ENCODE data around the gene BIN2. TPM values are rescaled to one million over a fixed set of nuclear protein-coding genes. Genes with fewer than 3 reads are reported as not detected.

BIN2 gene
- total and polyA plus RNA-seq, 2 of the 4 experiments (the other 2 are of a cell fraction) = not detected

DNA sequence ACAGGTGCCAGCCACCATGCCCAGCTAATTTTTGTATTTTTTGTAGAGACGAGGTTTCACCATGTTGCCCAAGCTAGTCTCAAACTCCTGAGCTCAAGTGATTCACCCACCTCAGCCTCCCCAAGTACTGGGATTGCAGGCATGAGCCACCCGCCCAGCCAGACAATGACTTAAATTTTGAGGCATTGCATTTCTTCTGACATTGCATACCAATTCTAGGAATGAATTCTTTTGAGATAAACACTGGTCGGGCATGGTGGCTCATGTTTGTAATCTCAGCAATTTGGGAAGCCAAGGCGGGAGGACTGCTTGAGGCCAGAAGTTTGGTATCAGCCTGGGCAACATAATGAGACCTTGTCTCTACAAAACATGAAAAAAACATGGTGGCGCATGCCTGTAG lies 25.1 kb upstream of the BIN2 start:
- Histone ChIP-seq H4K20me1 (ENCODE audit: insufficient read depth, low read length) (no peaks in the 10 kb centered on the region), H4K5ac (ENCODE audit: low read depth, low read length) (no peak overlapping the region), H3K27me3 (ENCODE audit: control insufficient read depth, insufficient read depth, low read length) (no peaks in the 10 kb centered on the region), H3K4me2 (ENCODE audit: low read depth, low read length) (no peak overlapping the region), H3K23ac (ENCODE audit: low read depth, low read length) (no peak overlapping the region), H3K9me1 (ENCODE audit: insufficient read depth, low read length) (peaks cover 2% of the 10 kb centered on the region), H3K4me1 (ENCODE audit: control insufficient read depth, insufficient read depth, low read length) (peaks cover 6% of the 10 kb centered on the region), H3K14ac (replicated peaks; ENCODE audit: low read depth, low read length) (no peak overlapping the region), H2BK20ac (ENCODE audit: low read depth, low read length) (no peak overlapping the region; the same call in 1 of the 2 replicates), H3K36me3 (ENCODE audit: control insufficient read depth, insufficient read depth, low read length) (no peaks in the 10 kb centered on the region), H3K56ac (ENCODE audit: extremely low read depth, insufficient read depth, low read length) (no peak overlapping the region), H2AK5ac (ENCODE audit: low read depth, low read length) (no peak overlapping the region), H3K18ac (ENCODE audit: low read depth, low read length) (no peak overlapping the region), H3K9me3 (ENCODE audit: control insufficient read depth, insufficient read depth, low read length) (no peaks in the 10 kb centered on the region), H4K8ac (ENCODE audit: low read depth in 2 of 2, low read length in 2 of 2) (no peak overlapping the region), H3K9ac (ENCODE audit: low read depth, low read length) (no peak overlapping the region), H3K79me1 (ENCODE audit: low read depth in 1 of 2, low read length in 2 of 2) (no peaks in the 10 kb centered on the region), H3K4me3 (ENCODE audit: insufficient read depth, low read depth, low read length) (no peak overlapping the region), H2BK15ac (ENCODE audit: low read depth, low read length) (no peak overlapping the region), H2AFZ (replicated peaks; ENCODE audit: low read length, poor library complexity) (peak overlapping the region; percentile 24), H2BK5ac (ENCODE audit: low read depth, low read length, poor library complexity, severe bottlenecking) (no peak overlapping the region), H3K27ac (ENCODE audit: insufficient read depth, low read length) (no peak overlapping the region), H2BK120ac (ENCODE audit: low read depth, low read length) (no peak overlapping the region), H3K4ac (ENCODE audit: low read depth, low read length) (peak overlapping the region; percentile 53), H4K91ac (ENCODE audit: insufficient read depth, low read depth, low read length) (peak overlapping the region; percentile 28; the same call in 1 of the 2 replicates), H2AK9ac (replicated peaks; ENCODE audit: low read depth, low read length, poor library complexity) (no peak overlapping the region)
- dilution Hi-C loops (cut with HindIII; ENCODE audit: low sequenced_read_pairs, unreplicated experiment) = no loop called here
- CTCF ChIA-PET = interaction anchor here (0.6 to 2.9 kb wide), 3 partner anchors 8 to 327 kb away, joined by 3 to 17 read pairs (median 8); no protein-coding TSS in a partner anchor
- ATAC-seq (ENCODE audit: low read depth) = peak; percentile 64
- no CpG with 5 or more reads among the region's 5 CpGs for WGBS, 2 experiments (ENCODE audit: extremely low coverage in 2 of 2, insufficient read length in 1 of 2)
- TF ChIP-seq RCOR1 (IDR thresholded peaks at IDR 0.05; ENCODE audit: insufficient replicate concordance, low read length) = peak; percentile 41
- TF ChIP-seq FOS (IDR thresholded peaks at IDR 0.05; ENCODE audit: low read depth, low read length) = no peak
- TF ChIP-seq BHLHE40 (IDR thresholded peaks at IDR 0.05; ENCODE audit: low read depth, low read length) = 0 out of 2 replicates have a peak, but pooled peaks have one; percentile 15
- peak; percentile 59 for DNase-seq
- POLR2A ChIA-PET (ENCODE audit: unreplicated experiment) = no interaction called here
- intact Hi-C loops (cut with micrococcal nuclease) = loop anchor here (10.0 kb wide), 1 partner anchor 264 kb away; the partner anchor contains the start of gene CSRNP2
- BruUV-seq (replicated peaks) = no TSS peak
- in situ Hi-C loops (cut with MboI; ENCODE audit: low sequenced_read_pairs) = loop anchor here (10.0 kb wide), 2 partner anchors 264 to 524 kb away; partner anchors contain the start of gene CSRNP2

All from IMR-90 (cell line).